Measurements from ENCODE around the gene CARD9.

Gene CARD9

DNA sequence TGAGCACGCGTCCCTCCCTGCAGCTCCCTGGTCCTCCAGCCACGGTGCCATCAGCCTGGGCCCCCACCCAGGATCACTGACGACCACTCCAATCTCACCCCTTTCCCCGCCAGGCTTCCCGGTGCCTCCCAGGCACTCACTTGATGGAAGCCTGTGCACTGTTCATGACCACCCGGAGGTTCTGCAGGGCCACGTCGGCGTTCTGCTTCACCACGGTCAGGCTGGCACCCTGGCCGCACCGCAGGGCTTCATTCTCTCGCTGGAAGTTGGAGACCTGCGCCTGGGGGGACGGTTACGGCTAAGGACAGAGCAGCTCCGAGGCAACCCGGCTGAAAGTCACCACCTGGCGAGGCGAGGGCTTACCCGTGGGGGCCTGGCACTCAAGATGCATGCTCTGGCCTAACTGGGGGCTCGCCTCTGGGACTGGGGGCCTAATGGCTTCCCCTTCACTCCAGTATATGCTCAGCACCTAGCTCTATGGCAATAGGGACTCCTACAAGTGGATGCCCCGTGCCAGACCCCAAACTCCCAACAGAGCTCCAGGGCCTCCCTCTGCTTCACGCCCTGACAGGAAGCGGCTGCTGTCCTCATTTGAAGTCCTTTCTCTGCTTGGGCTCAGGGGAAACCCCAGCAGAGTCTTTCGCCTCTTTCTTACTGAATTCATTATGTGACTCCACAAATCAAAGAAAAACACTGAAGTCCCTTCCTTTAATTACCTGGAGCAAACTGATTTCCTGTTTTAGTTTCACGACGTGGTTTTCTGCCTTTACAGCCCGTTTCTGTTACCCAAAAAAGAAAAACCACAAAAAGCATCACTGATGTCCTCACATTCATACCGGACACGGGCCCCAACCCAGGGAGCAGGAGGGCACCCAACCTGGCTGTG, 30.7 kb upstream of the CARD9 start:
- TF ChIP-seq, protein P1, sequence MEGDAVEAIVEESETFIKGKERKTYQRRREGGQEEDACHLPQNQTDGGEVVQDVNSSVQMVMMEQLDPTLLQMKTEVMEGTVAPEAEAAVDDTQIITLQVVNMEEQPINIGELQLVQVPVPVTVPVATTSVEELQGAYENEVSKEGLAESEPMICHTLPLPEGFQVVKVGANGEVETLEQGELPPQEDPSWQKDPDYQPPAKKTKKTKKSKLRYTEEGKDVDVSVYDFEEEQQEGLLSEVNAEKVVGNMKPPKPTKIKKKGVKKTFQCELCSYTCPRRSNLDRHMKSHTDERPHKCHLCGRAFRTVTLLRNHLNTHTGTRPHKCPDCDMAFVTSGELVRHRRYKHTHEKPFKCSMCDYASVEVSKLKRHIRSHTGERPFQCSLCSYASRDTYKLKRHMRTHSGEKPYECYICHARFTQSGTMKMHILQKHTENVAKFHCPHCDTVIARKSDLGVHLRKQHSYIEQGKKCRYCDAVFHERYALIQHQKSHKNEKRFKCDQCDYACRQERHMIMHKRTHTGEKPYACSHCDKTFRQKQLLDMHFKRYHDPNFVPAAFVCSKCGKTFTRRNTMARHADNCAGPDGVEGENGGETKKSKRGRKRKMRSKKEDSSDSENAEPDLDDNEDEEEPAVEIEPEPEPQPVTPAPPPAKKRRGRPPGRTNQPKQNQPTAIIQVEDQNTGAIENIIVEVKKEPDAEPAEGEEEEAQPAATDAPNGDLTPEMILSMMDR (IDR thresholded peaks at IDR 0.05; ENCODE audit: low read depth, low read length) = no peak
- H3K27ac ChIP-seq = no peak overlapping the region
- no peaks in the 10 kb centered on the region for H3K9me3 ChIP-seq (ENCODE audit: severe bottlenecking)
- H3K4me3 ChIP-seq (ENCODE audit: low read depth, low read length) = no peak overlapping the region
- DNase-seq = no peak
- H3K36me3 ChIP-seq = peaks cover 45% of the 10 kb centered on the region
- H3K27me3 ChIP-seq (ENCODE audit: insufficient read depth, low read depth, severe bottlenecking) = no peaks in the 10 kb centered on the region

- H3K36me3 ChIP-seq = peaks cover 49% of the 10 kb centered on the region
- DNase-seq = no peak
- TF ChIP-seq, protein P1 (IDR thresholded peaks at IDR 0.05; ENCODE audit: low read depth, low read length) = no peak
- no peak overlapping the region for H3K4me3 ChIP-seq (ENCODE audit: low read depth, low read length)
- no peaks in the 10 kb centered on the region for H3K9me3 ChIP-seq (ENCODE audit: severe bottlenecking)
- no peaks in the 10 kb centered on the region for H3K27me3 ChIP-seq (ENCODE audit: insufficient read depth, low read depth, severe bottlenecking)
- no peak overlapping the region for H3K27ac ChIP-seq
These were observed 30.1 kb upstream of the CARD9 start for GRCh38 chr9:136403538-136403914.

DNA sequence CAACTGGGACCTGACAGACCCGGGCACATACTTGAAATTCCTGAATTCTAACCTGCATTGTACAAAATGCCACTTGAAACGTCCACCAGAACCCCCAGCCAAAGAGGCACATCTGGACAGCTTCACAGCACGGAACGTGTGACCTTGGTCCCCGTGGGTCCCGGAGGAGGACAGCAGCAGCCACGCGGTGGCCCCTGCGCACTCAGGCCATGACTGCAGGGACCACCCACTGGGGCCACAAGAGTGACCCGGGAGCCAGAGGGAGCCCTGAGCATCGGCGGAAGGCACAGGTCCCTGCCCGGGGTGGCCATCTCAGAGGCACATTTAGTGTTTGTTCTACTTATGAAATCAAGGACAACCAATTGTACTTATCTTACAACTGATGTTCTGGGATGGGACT, 28.6 kb upstream of the CARD9 start:
- Histone ChIP-seq H3K27me3 (ENCODE audit: insufficient read depth, low read depth, severe bottlenecking) (no peaks in the 10 kb centered on the region), H3K36me3 (peaks cover 53% of the 10 kb centered on the region), H3K4me3 (ENCODE audit: low read depth, low read length) (no peak overlapping the region), H3K27ac (no peak overlapping the region), H3K9me3 (ENCODE audit: severe bottlenecking) (no peaks in the 10 kb centered on the region)
- TF ChIP-seq, protein P1 (IDR thresholded peaks at IDR 0.05; ENCODE audit: low read depth, low read length) = no peak
- DNase-seq = no peak

- Histone ChIP-seq H3K27ac (no peak overlapping the region), H3K36me3 (peaks cover 53% of the 10 kb centered on the region)
- DNase-seq = no peak
These were observed 27.9 kb upstream of the CARD9 start for GRCh38 chr9:136401173-136401922.

GRCh38 chr9:136400038-136400834, 26.8 kb upstream of the CARD9 start, which contains the start of gene SNAPC4:
Gene SNAPC4 (minus strand): TSS chr9:136400170. CDS start chr9:136398428, 1,742 bp downstream.
- no peaks in the 10 kb centered on the region for H3K9me3 ChIP-seq (ENCODE audit: severe bottlenecking)
- DNase-seq = peak; percentile 86
- H3K27me3 ChIP-seq (ENCODE audit: insufficient read depth, low read depth, severe bottlenecking) = no peaks in the 10 kb centered on the region
- peaks cover 52% of the 10 kb centered on the region for H3K36me3 ChIP-seq
- peak within 1 kb of the TSS; percentile 76 for H3K27ac ChIP-seq
- TF ChIP-seq, protein P1 (IDR thresholded peaks at IDR 0.05; ENCODE audit: low read depth, low read length) = peak; percentile 88
- peak within 1 kb of the TSS; percentile 78 for H3K4me3 ChIP-seq (ENCODE audit: low read depth, low read length)

More at GRCh38 chr9:136401173-136401922, 27.9 kb upstream of the CARD9 start:
- TF ChIP-seq, protein P1 (IDR thresholded peaks at IDR 0.05; ENCODE audit: low read depth, low read length) = no peak
- no peaks in the 10 kb centered on the region for H3K9me3 ChIP-seq (ENCODE audit: severe bottlenecking)
- no peak overlapping the region for H3K4me3 ChIP-seq (ENCODE audit: low read depth, low read length)
- no peaks in the 10 kb centered on the region for H3K27me3 ChIP-seq (ENCODE audit: insufficient read depth, low read depth, severe bottlenecking)
